GM10847 (cell line): ENCODE measurements around the gene FZD7.

Experiments
- POLR2A ChIP-seq: IDR thresholded peaks from 2 replicates; pipeline ENCODE4 v1.6.1; 2011; ENCODE audit not compliant: insufficient read length; ENCODE audit errors: extremely low read depth

FZD7 gene

DNA sequence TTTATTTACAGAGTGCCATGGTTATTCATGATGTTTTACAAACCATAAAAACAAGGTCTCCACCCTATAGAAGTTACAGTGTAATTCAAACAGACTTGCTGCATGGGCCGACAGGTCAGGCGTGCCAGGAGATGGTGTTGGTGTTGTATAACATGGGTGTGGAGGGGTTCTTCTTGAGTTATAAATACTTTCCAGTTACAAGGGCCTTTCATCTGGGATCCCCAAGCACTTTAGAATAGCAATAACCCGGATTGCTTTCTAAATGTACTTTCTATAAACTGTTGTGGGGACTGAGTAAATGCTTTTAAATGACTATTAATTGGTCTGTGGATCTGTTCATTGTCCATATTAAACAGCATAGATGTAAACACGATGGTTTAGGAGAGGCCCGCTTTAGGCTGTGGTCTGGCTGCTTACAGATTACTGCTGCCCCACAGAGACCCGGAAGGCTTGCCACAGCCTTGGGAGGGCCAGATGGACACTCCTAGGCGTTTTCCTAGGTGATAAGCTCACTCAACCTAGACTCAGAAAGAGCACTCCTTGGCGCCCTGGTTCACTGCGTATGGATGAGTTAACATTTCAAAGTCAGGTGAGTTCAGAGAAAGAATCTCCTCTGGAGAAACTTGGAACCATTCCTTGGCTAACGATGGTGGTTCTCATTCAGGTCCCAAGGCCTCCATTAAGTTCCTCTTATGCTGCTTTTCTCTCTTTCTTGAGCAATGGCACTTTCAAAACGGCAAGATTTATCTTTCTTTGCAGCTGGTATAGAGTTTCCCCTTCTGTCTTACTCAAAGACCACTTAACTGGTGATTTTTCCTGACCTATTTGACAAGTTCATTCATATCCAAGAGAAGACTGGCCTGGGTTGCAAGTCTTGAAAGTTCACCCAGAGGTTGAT lies 35.8 kb downstream of the FZD7 start:
- TF ChIP-seq POLR2A: no peak

- TF ChIP-seq POLR2A: no peak
Measured at GRCh38 chr2:202071107-202071506, 37.5 kb downstream of the FZD7 start.

GRCh38 chr2:202072226-202072625 lies 38.6 kb downstream of the FZD7 start:
- TF ChIP-seq POLR2A: no peak

DNA sequence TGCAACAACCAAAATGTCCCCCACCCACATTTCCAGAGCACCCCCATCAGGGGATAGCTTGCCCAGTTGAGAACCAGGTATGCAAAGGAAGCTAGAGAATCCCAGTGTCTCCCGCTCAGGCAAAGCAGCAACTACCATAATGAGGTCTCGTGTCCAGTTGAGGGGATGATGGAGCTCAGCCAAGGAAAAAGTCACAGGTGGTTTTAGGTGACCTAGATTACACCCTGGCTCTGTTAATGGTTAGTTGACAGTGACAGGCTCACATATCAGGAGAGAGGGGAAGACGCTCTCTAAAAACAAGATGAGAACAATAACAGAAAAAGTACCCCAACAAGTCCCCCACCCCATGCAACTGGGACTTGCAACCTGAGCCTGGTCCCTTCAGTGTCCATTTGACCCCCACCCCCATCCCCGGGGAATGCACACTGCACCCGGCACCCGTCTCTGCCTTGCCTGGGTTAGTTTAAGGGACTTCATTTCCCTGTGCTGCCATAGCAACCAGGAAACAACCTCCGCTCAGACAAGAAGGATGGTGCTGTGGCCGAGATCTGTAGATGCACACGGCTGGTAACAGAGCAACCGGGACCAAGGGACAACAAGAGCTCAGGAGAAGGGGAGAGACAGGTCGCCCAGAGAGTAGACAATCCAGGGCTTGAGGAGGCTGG lies 39.2 kb downstream of the FZD7 start, which contains the start of gene KIAA2012:
TSS of gene KIAA2012 (plus strand) at position 519 of the 665 bp plus-strand sequence. CDS start 373 bp downstream, outside the sequence.
- no peak for TF ChIP-seq POLR2A

GRCh38 chr2:202074324-202074723 lies 40.7 kb downstream of the FZD7 start:
- no peak for TF ChIP-seq POLR2A

DNA sequence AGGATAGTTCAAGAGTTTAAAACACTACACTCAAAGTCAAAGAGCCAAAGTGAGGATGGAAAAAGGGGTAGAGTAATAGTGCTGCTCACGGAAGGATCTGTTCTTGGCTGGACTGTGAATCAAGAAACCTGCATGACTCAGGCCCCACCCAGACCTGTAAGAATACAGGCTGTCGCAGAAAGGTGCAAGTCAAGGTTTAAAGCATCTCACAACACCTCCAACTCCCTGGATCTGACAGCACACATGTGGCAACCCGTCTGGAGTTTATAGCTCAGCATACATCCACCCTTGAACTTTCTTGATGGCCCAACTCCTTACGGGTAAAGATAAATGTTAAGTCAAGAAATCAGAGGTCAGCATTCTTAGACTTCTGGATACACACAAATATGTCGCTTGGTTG lies 45.7 kb downstream of the FZD7 start:
- TF ChIP-seq POLR2A: no peak

GRCh38 chr2:202084265-202084664 lies 50.6 kb downstream of the FZD7 start:
- TF ChIP-seq POLR2A: no peak
